Inflammatory macrophage treated with lipopolysaccharide for 1 hour (primary cell): Measurements from ENCODE around the gene LUC7L3.
"Not testable (repeated sequence)": the region's sequence is repeated elsewhere in the genome, so short reads cannot be mapped to it uniquely, and the experiment has no call there.

Experiments used
- DNase-seq, 2 donors: peaks; one replicate each; pipeline ENCODE4 v3.0.0-alpha.2; 2020 to 2022

LUC7L3 gene

DNA sequence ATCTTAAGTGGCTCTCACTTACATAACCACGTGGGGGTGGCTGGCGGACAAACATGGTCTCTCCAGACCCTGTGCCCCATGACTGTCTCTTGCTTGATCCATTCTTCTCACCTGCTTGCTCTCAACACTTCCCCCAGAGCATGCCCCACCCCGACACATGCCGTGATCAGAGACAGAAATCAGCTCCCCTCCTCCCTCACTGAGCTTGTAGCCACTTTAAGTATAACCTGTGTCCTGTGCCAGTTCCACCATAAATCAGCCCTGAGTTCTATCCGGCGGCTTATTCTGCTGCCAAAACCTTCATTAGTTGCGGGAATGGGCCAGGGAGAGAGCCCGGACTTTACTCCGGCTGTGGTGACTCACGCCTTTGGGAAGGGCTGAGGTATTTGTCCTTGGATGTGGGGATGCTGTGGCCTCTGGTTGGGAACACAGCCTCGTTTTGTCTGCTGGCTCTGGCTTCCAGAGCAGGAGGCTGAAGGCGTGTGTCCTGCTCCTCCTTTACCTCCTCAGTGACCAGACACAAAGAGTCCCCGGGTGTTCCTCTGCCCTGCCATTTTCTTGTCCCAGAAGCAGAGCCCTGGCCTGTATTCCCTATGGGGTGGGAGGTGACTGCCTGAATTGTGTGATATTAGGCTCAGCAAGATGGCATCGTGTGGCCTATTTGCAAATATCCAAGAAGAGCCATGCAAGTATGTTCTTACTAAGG lies 32.8 kb upstream of the LUC7L3 start:
- no peak for DNase-seq

DNA sequence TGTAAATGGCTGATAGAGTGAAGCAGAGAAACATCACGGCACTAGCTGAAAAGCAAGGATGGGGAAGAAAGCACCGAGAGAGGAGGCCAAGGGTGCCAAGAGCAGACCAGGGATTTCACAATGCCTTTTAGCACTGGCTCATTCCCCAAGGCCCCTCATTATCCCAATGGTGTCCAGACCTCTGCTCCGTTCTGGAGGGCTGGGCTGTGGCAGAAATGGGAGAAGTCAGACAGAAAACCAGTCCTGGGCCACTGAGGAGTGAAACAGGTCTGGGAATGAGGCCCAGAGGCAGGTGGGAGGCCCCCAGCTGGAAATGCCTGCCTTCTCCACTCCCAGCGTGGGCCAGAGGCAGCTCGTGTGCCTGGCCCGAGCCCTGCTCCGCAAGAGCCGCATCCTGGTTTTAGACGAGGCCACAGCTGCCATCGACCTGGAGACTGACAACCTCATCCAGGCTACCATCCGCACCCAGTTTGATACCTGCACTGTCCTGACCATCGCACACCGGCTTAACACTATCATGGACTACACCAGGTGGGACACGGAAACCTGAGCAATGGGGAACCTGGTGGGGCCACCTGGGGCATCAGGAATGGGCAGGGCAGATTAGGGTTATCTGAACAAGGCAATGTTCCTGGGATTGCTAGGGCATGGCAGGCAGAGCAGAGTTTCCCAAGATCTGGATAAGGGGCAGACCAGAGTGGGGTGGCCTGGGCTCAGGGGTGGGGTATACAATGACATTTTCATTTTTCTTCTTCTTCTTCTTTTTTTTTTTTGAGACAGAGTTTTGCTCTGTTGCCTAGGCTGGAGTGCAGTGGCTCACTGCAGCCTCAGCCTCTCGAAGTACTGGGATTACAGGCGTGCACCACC lies 32.0 kb upstream of the LUC7L3 start:
- DNase-seq = no peak

DNA sequence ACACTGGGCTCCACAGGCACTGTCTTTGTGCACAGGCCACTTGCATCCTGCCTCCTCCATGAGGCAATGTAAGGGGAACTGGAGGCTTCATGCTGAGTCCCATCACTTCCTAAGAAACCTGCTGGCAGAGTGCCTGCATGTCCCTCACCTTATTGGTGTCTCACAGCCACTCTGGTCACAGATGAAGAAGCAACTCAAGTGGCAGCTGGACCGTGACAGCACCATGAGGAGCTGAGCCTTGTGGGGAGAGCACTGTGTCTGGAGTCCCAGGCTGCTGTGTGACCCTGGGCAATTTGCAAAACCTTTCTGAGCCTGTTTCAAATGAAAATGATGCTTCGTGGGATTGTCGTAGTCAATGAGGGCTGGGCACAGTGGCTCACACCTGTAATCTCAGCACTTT lies 31.2 kb upstream of the LUC7L3 start:
- DNase-seq = no peak

DNA sequence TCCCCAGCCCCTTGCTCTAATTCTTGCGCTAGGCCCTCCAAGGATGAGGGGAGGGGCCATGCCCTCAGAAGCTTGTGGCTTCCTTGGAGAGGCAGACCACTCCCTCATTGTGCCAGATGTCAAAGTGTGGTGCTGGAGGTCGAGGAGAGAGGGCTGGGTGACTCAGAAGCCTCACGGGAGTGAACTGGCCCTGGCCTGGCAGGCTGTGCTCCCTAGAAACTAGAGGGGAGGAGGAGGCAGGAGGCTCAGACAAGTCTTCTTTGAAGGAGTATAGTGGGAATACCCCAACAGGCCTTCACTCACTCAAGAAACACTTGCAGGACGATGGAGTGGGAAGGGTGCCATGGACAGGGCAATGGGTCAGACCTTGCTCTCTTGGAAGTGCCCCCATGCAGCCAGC lies 30.2 kb upstream of the LUC7L3 start:
- DNase-seq = no peak

DNA sequence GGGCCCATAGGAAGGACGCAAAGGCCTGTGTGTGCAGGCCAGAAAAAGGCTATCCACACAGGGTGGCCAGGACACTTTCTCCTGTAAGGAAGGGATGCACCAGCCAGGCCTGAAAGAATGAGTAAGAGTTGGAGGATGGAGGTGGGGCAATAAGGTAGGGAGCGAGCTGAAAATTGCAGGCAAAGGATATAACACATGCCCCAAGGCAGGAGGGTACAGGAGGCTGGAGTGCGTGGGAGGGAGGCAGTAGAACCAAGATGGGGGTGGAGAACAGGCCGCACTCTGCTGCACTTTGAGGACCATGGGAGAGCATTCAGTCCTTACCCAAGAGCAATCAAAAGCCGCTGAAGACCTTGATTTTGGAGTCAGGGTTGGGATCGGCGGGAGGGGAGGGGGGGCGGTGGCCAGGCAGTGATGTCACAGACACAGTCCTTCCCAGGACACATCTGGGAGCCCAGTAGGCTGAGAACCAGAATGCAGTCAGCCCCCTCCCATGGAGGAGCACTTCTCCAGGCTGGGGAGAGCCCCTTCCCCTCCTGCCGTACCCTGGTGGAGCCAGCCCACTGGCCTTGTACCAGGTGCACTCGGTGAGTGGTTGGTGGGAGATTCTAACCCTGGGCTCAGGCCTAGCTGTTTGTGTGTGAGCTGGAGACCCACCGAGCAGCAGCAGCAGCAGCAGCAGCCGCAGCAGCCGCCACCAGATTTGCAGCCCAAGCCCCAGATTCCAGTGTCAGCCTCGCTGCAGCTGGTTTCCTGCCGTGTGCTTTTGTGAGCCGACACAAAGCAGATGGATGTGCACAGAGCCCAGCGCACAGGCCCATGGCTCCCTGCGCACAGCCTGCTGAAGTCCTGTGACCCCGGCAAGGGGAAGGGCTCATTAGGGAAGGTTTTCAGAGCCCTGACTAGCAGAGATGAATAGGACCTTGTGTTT lies 29.2 kb upstream of the LUC7L3 start:
- no peak for DNase-seq

DNA sequence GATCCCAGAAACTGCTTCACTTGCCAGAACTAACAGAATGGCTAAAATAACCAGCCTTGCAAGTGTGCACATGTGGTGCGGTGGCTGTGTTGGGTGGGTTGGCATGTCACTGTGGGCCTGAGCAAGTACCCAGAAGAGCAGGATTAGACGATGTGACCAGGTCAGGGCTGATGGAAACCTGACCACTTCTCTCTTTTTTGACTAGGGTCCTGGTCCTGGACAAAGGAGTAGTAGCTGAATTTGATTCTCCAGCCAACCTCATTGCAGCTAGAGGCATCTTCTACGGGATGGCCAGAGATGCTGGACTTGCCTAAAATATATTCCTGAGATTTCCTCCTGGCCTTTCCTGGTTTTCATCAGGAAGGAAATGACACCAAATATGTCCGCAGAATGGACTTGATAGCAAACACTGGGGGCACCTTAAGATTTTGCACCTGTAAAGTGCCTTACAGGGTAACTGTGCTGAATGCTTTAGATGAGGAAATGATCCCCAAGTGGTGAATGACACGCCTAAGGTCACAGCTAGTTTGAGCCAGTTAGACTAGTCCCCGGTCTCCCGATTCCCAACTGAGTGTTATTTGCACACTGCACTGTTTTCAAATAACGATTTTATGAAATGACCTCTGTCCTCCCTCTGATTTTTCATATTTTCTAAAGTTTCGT lies 28.4 kb upstream of the LUC7L3 start:
- no peak for DNase-seq

DNA sequence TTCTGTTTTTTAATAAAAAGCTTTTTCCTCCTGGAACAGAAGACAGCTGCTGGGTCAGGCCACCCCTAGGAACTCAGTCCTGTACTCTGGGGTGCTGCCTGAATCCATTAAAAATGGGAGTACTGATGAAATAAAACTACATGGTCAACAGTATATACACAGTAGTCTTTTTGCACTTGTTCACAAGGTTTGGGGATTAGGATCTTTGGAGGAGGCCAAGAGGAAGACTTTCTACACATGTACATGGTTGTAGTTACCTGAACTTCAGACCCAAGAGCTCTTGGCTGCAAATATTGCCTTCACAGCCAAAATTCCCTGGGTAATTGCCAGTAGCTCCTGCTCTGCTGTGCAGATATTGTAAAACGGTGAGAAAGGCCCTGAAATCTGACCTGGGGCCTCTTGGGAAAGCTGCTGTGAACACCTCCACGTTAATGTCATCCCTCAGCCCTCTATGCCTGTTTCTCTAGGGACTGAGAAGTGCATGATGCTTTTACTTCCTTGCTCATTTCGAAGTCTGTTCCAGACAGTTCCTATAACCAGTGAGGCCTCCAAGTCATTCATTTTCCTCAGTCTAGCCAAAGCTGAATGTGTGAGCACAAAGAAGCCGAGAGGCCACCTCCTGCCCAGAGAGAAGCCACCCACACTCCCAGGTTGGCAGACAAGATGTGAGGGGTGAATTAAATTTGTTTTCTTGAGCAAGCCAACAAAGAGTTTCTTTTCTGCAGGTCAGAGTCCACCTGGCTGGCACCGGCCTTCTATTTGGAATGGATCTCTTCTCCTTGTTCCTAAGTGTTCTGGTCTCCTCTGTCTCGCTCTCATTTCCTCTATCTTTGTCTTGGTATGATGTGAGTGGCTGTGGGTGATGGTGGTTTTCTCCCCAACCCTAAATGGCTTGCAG lies 27.6 kb upstream of the LUC7L3 start:
- no peak for DNase-seq

DNA sequence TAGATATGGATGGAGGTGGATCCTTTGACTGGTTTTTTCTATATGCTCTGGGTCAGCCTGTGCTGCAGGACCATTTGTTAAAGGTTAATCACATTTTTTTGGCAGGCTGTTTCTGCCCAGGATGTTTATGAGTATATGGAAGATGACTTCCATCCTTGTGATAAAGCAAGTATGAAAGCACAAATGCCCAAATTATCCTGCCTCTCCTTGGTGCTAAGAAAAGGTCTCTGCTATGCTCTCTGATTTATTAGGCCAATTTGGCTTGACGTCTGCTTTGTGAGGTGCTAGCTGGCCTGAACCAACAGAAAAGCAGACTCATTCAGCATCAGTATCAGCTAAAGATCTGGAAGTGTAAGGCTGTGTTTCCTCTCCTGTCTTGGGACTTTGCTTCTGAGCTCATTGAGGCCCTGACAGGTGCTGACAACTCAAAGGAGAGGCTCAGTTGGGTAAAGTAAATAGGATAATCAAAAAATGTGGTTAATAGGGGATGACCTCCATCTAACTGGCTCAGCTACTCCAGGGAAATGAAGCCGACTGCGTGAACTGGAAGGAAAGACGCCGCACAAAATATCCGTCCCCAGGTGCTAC lies 26.9 kb upstream of the LUC7L3 start:
- no peak for DNase-seq

DNA sequence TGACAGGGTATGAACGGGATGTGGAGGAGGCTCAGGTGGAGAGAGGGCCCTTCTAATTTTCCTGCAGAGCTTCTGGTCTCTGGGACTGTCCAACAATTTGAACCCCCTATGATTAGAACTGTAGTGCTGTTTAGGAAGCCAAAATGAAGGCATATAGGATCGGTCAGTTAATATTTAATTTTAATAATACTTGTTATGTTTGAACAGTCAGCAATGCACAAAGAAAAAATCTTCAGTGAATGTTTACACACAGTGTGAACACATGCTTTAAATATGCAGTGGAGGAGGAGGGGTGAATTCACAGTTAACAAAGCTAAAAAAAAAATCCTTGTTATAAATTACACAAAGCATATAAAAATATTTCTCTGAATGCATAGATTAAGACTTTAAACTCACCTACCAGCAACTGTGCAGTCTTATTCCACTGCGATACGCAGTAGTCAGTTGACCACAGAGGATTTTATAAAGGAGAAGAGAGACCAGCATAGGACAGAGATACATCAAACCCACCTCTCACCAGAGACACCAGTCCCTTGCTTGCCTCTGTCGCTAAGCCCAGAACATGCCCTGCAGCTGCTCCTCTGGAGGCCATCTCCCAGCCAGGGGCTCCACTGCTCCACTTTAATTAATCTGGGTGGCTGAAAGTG lies 26.2 kb upstream of the LUC7L3 start:
- DNase-seq = no peak

DNA sequence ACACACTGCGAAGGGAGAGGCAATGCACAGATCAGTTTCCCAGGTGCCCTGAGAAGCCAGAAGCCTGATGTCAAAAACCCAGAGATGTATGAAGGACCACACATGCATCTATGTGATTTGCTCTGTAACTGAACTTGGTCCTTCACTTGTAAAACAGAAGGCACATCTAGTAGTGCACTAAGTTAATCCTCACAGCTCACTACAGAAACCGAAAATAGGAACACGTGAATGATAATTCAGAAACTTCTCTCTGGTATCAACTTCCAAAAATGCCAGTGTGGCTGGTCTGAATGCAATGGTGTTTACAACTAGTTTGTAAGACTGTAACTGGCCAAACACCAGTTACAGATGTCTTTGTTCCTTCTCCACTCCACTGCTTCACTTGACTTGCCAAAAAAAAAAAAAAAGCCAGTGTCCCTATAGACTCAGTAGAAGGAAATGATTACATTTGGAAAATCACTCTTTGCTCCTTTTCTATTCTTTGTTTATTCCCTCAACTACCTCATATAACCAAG lies 23.0 kb upstream of the LUC7L3 start:
- DNase-seq = no peak

DNA sequence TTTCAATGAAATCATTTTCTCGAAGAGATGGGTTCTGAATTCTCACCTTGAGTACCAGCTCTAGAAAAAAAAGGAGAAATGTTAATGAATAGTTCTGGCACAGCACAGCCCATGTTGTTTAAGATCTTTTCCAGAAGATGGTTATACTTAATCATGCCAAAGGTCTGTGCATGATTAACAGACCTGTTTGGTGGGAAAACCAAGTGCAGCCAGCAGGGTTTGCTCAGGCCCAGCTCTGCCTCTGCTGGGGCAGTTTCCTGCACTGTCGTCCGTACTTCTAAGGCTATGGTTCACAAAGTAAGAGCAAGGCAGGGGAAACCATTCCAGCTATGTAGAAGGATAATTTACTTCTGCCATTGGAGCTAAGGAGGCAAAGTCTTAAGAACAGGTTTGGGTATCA lies 22.3 kb upstream of the LUC7L3 start:
- DNase-seq = no peak

DNA sequence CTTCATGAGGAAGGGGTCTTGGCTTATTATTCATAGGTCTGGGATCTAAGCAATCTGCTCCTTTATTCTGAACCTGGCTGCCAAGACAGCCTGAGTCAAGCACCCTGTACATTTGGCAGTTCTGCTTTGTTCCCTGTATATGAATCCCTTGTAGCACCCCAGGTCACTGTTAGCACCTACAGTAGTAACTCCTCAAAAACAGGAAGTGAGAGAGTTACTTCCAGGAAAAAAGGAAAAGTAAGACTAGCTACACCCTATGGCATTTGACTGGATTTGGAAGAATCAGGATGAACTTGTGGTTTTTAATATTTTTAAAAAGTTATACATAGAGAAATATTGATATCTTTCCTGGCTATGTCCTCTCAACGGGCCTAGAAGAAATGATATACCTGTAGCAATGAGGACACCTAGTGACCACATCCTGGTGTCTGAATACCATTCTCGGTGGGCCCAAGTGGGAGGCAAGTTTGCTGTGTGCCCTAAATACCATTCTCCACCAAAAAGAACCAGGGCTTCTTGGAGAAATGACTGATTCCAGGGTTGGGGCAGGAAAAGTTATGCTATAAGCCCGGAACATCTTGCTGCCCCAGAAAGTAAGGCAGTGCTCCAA lies 21.6 kb upstream of the LUC7L3 start:
- DNase-seq = no peak

DNA sequence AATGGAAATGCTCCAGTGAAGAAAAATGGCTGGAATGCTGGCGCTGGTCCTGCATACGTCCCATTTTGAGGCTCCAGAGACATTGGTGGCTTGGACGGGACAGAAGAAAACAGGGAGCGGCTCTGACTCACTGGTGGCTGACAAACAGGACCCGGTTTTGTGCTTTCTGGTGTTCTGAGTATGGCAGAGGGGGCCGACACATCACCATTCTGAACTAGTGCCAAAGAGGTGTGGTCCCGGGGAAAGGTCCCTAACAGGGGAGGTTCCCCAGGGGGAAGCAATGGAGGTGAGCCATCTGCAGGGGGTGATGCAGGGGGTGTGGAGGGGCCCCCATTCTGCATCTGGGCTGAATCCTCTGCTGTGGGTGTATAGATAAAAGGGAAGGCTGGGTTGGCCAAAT lies 20.0 kb upstream of the LUC7L3 start:
- DNase-seq = no peak

DNA sequence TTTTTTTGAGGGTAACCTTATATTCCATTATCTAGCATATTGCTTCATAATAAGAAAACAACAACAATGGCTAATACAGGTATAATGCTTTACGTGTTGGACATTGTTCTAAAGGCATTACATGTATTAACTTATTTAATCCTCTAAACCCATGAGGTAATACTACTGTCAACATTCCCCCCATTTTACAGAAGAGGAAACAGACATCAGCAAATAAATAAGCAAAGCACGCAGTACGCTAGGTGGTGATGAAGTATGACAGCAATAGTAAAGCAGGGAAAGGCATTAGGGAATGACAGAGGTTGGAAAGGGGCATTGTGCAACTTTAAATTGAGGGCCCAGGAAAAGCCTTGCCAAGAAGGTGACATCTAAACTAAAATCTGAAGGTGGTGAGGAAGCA lies 16.2 kb upstream of the LUC7L3 start:
- no peak for DNase-seq

DNA sequence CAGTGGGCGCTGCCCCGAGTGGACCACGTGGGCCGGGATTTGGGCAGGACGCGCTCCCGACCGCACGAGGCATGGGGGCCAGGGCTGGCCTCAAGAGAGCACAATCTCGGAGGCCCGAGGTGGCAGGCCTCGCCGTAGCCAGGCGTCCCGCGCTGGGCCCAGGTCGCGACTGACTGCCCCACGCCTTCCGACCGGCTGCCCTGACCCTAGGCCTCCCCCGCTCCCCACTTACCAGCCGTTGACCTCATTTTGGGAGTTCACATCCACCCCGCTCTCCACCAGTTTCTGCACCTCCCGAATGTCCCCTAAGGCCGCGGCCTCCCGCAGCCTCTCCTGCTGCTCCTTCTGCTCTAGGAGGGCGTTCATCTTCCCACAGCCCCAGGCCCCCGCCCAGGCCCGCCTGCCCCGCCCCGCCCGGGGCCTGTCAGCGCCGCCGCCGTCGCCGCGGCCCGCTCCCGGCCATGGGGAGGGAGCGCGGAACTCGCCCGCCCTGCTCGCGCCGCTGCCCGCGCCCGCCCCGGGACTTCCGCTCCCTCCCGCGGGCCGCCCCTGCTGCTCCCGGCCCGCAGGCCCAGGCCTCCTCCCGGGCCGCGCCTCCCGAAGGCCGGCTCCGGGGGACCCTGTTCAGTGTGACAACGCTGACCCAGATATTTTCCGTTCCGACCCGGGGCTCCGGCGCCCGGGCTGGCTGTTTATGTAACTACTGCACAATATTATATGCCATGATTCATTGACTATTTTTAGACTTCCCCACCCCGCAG lies 11.9 kb upstream of the LUC7L3 start, which contains the start of gene ANKRD40:
ANKRD40 (minus strand) TSS at position 626 of the 761 bp plus-strand sequence; CDS start at position 366, 260 bp downstream.
- DNase-seq = peak; percentile 89 to 98

DNA sequence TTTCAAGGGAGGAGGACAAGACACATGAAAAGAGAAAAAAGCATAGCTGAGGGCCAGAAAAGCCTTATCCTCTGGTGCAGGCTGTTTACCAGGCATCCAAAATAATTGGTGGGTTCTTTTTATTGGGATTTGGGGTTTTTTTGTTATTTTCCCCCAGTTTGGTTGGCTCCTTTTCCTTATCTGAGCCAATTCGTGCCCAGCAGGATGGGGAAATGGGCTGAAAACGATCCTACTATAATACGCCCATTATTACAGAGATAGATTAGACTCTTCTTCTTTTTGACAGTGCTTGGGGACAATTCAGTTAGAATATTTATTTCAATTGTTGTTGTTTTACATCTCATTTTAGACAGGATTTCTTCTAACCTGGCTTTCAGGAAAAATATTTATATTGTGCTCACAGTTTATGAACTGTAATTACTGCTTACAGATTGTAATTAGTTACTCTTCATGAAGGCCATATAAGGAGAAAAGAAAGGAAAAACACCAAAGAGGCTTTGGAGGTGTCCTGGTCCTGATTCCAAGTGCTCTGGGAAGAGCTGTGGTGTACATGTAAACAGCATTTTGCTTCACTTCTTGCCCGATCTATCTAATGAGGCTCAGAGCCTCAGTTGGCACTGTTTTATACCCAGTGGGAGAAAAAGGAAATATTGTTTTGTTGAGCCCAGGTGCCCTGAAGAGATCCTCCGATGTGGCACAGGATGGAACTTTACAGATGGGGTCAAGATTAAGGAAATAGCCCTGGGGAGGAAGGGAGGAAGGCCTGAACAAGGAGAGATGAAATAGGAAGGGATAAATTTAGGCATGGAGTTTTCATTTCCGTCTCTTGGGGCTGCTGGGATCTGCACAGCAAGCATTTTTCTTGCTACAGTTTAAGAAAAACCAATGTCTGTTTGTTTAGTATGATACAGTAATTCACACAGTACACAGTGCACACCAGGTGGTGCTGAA lies 11.1 kb upstream of the LUC7L3 start:
- peak in 1 of 2 donors; percentile 7 for DNase-seq

DNA sequence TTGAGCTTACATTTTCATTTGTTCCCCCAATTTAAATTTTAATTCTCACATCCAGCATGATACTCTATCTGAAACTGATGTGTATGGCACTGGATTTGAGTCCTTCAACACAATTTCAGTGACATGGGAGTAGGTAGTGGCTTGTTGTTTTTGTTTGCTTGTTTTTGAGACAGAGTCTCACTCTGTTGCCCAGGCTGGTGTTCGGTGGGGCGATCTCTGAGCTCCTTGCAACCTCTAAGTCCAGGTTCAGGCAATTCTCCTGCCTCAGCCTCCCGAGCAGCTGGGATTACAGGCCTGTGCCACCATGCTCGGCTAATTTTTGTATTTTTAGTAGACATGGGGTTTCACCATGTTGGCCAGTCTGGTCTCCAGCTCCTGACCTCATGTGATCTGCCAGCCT lies 10.3 kb upstream of the LUC7L3 start:
- DNase-seq = not testable (repeated sequence)

DNA sequence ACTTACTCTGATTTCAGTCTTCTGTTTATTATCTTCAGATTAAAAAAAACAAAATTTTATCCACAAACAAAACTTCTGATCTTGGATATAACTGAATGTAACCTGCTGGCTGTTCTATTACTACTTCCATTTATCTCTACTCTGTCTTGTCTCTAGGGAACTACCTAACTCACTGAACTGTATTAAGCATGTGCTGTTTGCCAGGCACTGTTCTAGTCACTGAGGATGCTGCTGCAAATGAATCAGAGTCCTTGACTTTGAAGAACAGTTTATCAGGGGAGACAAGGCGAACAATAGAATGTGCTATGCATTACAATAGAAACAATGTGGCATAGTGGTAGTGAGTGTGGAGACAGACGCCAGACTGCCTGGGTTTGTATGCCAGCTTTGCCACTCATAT lies 9.4 kb upstream of the LUC7L3 start:
- DNase-seq = no peak
